PC-3 (cell line): Measurements from ENCODE around the gene MCF2L2.

Source experiments
- EZH2 ChIP-seq: fragments of 300-600 bp; sonication (generic); IDR thresholded peaks from one replicate; pipeline ENCODE4 v1.6.1; 2017; ENCODE audit warnings: antibody characterized with exemption, mild to moderate bottlenecking, low read length; ENCODE audit not compliant: unreplicated experiment
- EZH2phosphoT487 ChIP-seq: fragments of 300-600 bp; sonication (generic); IDR thresholded peaks from 2 replicates; pipeline ENCODE4 v1.6.1; 2018; ENCODE audit warnings: mild to moderate bottlenecking, antibody characterized with exemption, low read length, borderline replicate concordance
- TF ChIP-seq, protein P1 (sequence below): fragments of 300-600 bp; sonication (generic); conservative IDR thresholded peaks from 2 replicates; pipeline ENCODE4 v1.5.1; 2017; ENCODE audit warnings: antibody characterized with exemption, low read depth, mild to moderate bottlenecking, low read length

DNA sequence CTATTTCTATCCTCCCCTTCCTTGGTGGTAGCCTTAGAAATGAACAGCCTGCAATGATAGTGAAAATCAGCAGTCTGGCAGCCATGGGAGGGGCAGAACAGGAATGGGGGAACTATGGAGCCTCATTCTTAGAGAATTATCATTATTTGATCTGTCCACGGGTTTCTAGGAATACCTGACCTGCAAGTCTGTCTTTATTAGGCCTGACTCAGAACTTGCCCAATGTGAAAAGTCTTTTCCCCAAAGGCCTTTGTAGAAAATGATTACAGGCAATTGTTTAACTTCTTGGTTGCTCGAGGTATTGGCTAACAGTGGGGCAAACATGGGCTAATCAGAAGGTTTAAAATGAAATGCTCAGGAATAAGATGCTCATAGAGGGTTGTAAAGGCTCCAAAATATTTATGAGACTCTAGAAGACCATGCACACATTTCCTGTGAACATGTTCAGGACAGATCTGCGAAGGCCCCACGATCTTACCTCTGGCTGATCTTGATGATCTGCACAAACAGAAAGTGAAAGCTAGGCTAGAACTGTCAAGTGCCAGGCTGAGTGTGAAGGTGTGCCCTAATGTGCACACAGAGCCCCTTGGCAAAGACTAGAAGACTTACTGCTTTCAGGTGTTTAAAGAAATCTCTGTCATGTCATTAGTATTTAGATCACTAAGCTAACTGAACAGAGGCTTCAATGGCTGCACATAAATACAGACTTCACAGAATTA is 226.3 kb downstream of the MCF2L2 start:
- TF ChIP-seq, protein P1, sequence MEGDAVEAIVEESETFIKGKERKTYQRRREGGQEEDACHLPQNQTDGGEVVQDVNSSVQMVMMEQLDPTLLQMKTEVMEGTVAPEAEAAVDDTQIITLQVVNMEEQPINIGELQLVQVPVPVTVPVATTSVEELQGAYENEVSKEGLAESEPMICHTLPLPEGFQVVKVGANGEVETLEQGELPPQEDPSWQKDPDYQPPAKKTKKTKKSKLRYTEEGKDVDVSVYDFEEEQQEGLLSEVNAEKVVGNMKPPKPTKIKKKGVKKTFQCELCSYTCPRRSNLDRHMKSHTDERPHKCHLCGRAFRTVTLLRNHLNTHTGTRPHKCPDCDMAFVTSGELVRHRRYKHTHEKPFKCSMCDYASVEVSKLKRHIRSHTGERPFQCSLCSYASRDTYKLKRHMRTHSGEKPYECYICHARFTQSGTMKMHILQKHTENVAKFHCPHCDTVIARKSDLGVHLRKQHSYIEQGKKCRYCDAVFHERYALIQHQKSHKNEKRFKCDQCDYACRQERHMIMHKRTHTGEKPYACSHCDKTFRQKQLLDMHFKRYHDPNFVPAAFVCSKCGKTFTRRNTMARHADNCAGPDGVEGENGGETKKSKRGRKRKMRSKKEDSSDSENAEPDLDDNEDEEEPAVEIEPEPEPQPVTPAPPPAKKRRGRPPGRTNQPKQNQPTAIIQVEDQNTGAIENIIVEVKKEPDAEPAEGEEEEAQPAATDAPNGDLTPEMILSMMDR: no peak
- TF ChIP-seq EZH2: no peak
- TF ChIP-seq EZH2phosphoT487: no peak
